Measurements from ENCODE around the gene DGCR2. TPM values are rescaled to one million over a fixed set of nuclear protein-coding genes. Genes with fewer than 3 reads are reported as not detected.

DGCR2 gene, protein sequence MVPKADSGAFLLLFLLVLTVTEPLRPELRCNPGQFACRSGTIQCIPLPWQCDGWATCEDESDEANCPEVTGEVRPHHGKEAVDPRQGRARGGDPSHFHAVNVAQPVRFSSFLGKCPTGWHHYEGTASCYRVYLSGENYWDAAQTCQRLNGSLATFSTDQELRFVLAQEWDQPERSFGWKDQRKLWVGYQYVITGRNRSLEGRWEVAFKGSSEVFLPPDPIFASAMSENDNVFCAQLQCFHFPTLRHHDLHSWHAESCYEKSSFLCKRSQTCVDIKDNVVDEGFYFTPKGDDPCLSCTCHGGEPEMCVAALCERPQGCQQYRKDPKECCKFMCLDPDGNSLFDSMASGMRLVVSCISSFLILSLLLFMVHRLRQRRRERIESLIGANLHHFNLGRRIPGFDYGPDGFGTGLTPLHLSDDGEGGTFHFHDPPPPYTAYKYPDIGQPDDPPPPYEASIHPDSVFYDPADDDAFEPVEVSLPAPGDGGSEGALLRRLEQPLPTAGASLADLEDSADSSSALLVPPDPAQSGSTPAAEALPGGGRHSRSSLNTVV
- total RNA-seq = 64.4 and 66.3 TPM in 2 replicates
- long read RNA-seq, full-length matches to known transcripts = 9 of 25 reads
- long read RNA-seq, partial matches to known transcripts = 5 of 25 reads
- long read RNA-seq, other reads (novel, unspliced or antisense) = 11 of 25 reads

DNA sequence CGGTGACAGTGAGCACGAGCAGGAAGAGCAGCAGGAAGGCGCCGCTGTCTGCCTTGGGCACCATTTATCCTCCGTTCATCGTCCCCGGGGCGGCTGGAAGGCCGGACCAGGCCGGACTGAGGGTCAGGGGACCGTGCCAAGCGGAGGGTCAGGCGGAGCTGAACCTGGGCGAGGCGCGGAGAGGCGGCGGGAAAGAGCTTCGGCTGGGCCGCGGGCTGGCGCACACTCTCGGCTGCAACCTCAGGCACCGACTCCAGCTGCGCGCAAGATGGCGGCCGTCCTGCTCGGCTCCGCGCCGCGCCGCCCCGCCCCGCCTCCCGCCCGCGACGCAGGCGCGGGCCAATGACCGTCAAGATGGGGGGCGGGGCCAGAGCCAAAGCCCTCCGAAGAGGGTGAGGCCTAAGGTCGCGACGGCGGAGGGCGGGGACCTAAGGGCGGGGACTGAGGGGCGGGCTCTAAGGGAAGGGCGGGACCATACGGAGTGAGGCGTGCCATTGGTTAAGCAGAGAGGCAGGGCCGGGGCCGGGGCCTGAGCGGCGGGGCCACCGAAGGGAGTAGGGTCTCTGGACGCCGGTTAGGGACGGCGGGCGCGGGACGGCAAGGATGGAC, at the start of gene DGCR2:
DGCR2 (minus strand) TSS at position 270 of the 609 bp plus-strand sequence; CDS start at position 64, 206 bp downstream.
- Mint-ChIP-seq H3K4me3 (ENCODE audit: unreplicated experiment) (peak within 1 kb of the TSS; percentile 84), H3K36me3 (ENCODE audit: unreplicated experiment) (no peaks in the 10 kb centered on the region)
- peak; percentile 98 for DNase-seq (ENCODE audit: extremely low spot score, unreplicated experiment)

DNA sequence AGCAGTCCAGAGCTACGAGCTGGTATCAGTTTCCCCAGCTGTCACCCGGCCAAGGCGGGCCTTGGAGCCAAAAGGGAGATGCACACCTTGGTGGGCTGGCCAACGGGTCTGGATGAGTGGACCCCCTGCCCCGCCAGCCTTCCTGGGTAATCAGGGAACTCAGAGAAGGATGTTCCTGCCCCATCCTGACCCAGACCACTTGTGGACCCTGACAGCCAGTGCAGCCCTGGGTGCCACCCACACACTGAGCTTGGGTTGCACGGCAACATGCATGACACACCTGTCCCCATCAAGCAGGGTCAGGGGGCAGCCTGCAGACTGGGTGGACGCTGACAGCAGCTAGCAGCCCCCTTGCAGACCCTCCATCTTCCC, 47.7 kb upstream of the DGCR2 start:
- DNase-seq (ENCODE audit: extremely low spot score, unreplicated experiment) = no peak
- TF ChIP-seq, protein P1, sequence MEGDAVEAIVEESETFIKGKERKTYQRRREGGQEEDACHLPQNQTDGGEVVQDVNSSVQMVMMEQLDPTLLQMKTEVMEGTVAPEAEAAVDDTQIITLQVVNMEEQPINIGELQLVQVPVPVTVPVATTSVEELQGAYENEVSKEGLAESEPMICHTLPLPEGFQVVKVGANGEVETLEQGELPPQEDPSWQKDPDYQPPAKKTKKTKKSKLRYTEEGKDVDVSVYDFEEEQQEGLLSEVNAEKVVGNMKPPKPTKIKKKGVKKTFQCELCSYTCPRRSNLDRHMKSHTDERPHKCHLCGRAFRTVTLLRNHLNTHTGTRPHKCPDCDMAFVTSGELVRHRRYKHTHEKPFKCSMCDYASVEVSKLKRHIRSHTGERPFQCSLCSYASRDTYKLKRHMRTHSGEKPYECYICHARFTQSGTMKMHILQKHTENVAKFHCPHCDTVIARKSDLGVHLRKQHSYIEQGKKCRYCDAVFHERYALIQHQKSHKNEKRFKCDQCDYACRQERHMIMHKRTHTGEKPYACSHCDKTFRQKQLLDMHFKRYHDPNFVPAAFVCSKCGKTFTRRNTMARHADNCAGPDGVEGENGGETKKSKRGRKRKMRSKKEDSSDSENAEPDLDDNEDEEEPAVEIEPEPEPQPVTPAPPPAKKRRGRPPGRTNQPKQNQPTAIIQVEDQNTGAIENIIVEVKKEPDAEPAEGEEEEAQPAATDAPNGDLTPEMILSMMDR (IDR thresholded peaks at IDR 0.05) = no peak
- H3K4me3 Mint-ChIP-seq (ENCODE audit: unreplicated experiment) = no peak overlapping the region
- H3K36me3 Mint-ChIP-seq (ENCODE audit: unreplicated experiment) = no peaks in the 10 kb centered on the region
- H3K27ac Mint-ChIP-seq (ENCODE audit: unreplicated experiment) = no peak overlapping the region
- H3K27me3 Mint-ChIP-seq (ENCODE audit: unreplicated experiment) = peaks cover 38% of the 10 kb centered on the region
- H3K9me3 Mint-ChIP-seq (ENCODE audit: unreplicated experiment) = no peaks in the 10 kb centered on the region
- peaks cover 43% of the 10 kb centered on the region for H3K4me1 Mint-ChIP-seq (ENCODE audit: unreplicated experiment)

More for the DNA sequence above, at the start of gene DGCR2:
- TF ChIP-seq, protein P1 (IDR thresholded peaks at IDR 0.05) = no peak
- Mint-ChIP-seq H3K9me3 (ENCODE audit: unreplicated experiment) (no peaks in the 10 kb centered on the region), H3K27me3 (ENCODE audit: unreplicated experiment) (no peaks in the 10 kb centered on the region), H3K4me1 (ENCODE audit: unreplicated experiment) (peaks cover 33% of the 10 kb centered on the region), H3K27ac (ENCODE audit: unreplicated experiment) (peak within 1 kb of the TSS; percentile 47)

DNA sequence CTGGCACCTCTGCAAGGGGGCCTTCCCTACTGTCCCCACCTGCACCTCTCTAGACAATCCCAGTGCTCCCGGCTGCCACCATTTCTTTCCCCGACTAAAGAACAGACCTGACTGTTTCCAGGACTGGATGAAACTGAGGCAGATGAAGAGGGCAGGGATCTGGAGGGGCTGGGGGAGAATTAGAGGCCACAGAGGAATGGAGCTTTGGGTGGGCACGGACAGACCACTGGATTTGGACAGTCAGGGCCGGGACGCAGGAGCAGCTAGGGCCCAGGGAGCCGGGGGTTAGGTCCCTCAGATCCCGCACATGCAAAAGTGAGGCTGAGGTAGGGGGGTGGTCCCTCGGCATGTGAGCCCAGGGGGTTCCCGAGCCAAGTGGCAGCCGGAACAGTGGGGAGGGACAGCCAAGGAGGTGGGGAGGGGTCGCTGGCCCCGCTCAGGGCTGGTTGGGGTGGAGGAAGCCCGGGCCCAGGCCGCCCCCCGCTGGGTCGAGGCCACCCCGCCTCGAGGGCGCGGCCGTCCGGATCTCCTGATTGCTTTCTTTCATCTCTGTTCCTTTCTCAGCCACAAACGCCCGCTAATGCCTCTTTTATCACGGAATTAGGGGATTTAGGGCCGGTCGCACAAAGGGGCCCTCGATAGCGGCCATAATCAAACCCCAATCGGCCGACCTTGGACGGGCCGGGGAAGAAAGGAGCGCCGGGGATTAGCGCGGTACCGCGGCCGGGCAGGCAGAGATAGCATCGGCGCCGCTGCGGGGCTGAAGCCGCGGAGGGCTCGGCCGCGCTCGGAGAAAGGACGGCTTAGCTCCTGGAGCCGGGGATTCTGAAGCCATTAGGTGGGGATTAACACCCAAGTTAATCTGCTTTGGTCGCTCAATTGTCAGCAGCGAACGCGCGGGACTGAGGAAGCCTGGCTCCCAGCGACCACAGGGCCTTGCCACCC, 47.1 kb upstream of the DGCR2 start:
- no peak for DNase-seq (ENCODE audit: extremely low spot score, unreplicated experiment)
- peaks cover 38% of the 10 kb centered on the region for H3K27me3 Mint-ChIP-seq (ENCODE audit: unreplicated experiment)
- H3K9me3 Mint-ChIP-seq (ENCODE audit: unreplicated experiment) = no peaks in the 10 kb centered on the region
- TF ChIP-seq, protein P1 (IDR thresholded peaks at IDR 0.05) = no peak
- peak overlapping the region; percentile 26 for H3K4me3 Mint-ChIP-seq (ENCODE audit: unreplicated experiment)
- no peak overlapping the region for H3K27ac Mint-ChIP-seq (ENCODE audit: unreplicated experiment)
- no peaks in the 10 kb centered on the region for H3K36me3 Mint-ChIP-seq (ENCODE audit: unreplicated experiment)
- H3K4me1 Mint-ChIP-seq (ENCODE audit: unreplicated experiment) = peaks cover 36% of the 10 kb centered on the region

DNA sequence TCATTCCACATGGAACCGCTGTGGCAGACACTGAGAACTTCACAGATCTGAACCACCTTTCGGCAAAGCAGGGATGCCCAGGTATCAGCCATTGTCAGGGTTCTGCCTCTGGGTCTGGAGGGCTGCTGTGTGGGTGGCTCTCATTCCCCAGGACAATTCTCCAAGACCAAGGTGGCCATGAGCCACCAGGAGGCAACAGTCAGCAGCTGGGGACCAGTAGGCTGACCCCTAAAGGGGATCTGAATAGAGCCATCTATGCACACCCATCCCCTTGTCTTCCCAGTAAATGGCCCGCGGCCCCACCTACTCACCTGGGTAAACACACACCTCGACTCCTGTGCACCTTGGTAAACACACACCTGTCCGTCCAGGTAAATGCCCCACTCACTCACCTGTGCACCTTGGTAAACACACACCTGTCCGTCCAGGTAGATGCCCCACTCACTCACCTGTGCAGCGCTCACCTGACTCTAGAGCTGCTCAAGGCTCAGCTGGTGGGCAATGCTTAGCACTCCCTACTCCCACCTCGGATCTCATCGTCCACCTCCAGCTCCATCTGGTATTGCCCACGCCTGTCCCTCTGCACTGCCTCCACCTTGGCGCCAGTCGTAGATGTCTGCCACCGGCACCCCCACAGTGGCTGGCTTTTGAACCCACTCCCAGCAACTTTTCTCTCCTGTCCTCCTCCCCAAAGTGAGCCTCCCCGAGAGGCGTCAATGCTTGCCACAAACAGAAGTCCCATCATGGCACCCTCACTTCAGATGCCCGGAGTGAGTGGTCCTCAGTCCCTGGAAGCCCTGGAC, 46.1 kb upstream of the DGCR2 start:
- TF ChIP-seq, protein P1 (IDR thresholded peaks at IDR 0.05) = no peak
- Mint-ChIP-seq H3K27ac (ENCODE audit: unreplicated experiment) (no peak overlapping the region), H3K27me3 (ENCODE audit: unreplicated experiment) (peaks cover 38% of the 10 kb centered on the region), H3K4me3 (ENCODE audit: unreplicated experiment) (no peak overlapping the region), H3K36me3 (ENCODE audit: unreplicated experiment) (no peaks in the 10 kb centered on the region), H3K9me3 (ENCODE audit: unreplicated experiment) (no peaks in the 10 kb centered on the region), H3K4me1 (ENCODE audit: unreplicated experiment) (peaks cover 26% of the 10 kb centered on the region)
- DNase-seq (ENCODE audit: extremely low spot score, unreplicated experiment) = no peak
